ENCODE measurements around the gene TRPV4. TPM values are rescaled to one million over a fixed set of nuclear protein-coding genes. Genes with fewer than 3 reads are reported as not detected.

TRPV4 gene
- polyA plus RNA-seq, 1 donor, result 0.76 TPM

GRCh38 chr12:109817627-109818231 is 15.5 kb downstream of the TRPV4 start:
- no peak for DNase-seq
- no peaks in the 10 kb centered on the region for H3K36me3 ChIP-seq (ENCODE audit: control insufficient read depth, insufficient read depth, low read length)
- WGBS (ENCODE audit: insufficient coverage, low lambda C conversion rate), result no CpG with 5 or more reads among the region's 8 CpGs

GRCh38 chr12:109816870-109817269 is 16.3 kb downstream of the TRPV4 start:
- WGBS (ENCODE audit: insufficient coverage, low lambda C conversion rate), result no CpG with 5 or more reads among the region's 7 CpGs
- H3K27me3 ChIP-seq (ENCODE audit: control insufficient read depth, insufficient read depth, low read length), result no peaks in the 10 kb centered on the region
- H3K4me1 ChIP-seq (ENCODE audit: control insufficient read depth, insufficient read depth, low read length), result no peaks in the 10 kb centered on the region
- H3K9me3 ChIP-seq (ENCODE audit: control insufficient read depth, low read depth, low read length), result peaks cover 8% of the 10 kb centered on the region
- no peak overlapping the region for H3K27ac ChIP-seq (ENCODE audit: low read length)
- no peak for DNase-seq
- no peaks in the 10 kb centered on the region for H3K36me3 ChIP-seq (ENCODE audit: control insufficient read depth, insufficient read depth, low read length)
- H3K4me3 ChIP-seq (ENCODE audit: low read length), result no peak overlapping the region

More at GRCh38 chr12:109817627-109818231, 15.5 kb downstream of the TRPV4 start:
- no peaks in the 10 kb centered on the region for H3K27me3 ChIP-seq (ENCODE audit: control insufficient read depth, insufficient read depth, low read length)
- H3K9me3 ChIP-seq (ENCODE audit: control insufficient read depth, low read depth, low read length), result peaks cover 8% of the 10 kb centered on the region
- no peak overlapping the region for H3K4me3 ChIP-seq (ENCODE audit: low read length)
- H3K27ac ChIP-seq (ENCODE audit: low read length), result no peak overlapping the region
- H3K4me1 ChIP-seq (ENCODE audit: control insufficient read depth, insufficient read depth, low read length), result no peaks in the 10 kb centered on the region

DNA sequence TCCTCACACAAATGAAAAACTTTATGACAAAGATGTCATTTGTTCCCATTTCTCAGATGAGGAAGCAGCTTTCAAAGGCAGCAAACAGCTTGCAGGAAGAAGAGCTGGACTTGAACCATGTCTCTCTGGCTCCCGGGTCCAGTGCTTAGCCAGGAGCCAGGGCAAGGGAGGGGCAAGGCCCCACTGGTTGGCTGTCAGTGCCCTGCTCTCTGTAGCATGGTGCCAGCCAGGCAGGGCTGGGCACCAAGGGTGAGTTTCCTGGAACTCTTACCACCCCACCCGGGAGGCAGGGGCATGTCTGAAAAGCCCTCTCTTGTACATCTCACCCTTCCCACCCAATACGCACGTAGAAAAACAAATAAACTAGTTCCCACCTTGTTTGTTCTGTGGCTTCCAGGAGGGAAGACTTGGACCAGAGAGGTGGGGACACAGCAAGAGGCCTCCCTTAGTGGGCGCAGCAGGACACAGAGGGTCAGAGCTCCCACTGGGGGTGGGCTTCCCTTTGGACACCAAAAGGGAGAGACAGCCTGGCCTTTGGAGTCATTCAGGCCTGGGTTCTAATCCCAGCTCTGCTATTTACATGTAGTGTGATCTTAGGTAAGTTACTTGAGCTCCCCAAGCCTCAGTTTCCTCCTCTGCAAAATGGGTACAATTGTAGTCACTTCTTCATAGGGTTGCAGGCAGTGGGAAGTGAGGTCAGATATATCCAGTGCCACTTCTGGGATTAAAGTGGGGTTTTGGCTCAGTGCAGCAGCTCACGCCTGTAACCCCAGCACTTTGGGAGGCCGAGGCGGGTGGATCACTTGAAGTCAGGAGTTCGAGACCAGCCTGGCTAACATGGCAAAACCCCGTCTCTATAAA is 17.2 kb downstream of the TRPV4 start:
- Histone ChIP-seq H3K4me1 (ENCODE audit: control insufficient read depth, insufficient read depth, low read length) (no peaks in the 10 kb centered on the region), H3K27me3 (ENCODE audit: control insufficient read depth, insufficient read depth, low read length) (no peaks in the 10 kb centered on the region), H3K4me3 (ENCODE audit: low read length) (no peak overlapping the region), H3K36me3 (ENCODE audit: control insufficient read depth, insufficient read depth, low read length) (no peaks in the 10 kb centered on the region), H3K27ac (ENCODE audit: low read length) (no peak overlapping the region), H3K9me3 (ENCODE audit: control insufficient read depth, low read depth, low read length) (peaks cover 8% of the 10 kb centered on the region)
- no CpG with 5 or more reads among the region's 10 CpGs for WGBS (ENCODE audit: insufficient coverage, low lambda C conversion rate)
- no peak for DNase-seq

DNA sequence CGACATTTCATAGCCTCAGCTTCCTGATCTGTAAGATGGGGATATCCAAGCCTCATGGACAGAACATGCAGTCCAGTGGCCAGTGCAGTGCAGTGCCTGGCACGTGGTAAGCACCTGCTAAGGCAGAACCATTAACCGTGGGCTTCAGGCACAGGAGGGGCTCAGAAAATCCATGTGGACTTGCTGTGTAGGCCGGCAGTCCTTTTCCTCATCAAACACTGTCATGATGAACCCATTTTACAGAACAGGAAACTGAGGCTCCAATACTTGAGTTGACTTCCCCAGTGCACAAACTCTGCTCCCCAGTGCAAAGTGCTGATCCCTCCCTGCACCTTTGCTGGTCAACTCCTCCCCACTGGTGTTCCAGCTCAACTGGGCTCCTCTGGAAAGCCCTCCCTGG is 18.0 kb downstream of the TRPV4 start:
- no peaks in the 10 kb centered on the region for H3K36me3 ChIP-seq (ENCODE audit: control insufficient read depth, insufficient read depth, low read length)
- no peaks in the 10 kb centered on the region for H3K27me3 ChIP-seq (ENCODE audit: control insufficient read depth, insufficient read depth, low read length)
- H3K4me1 ChIP-seq (ENCODE audit: control insufficient read depth, insufficient read depth, low read length), result no peaks in the 10 kb centered on the region
- no CpG with 5 or more reads among the region's 4 CpGs for WGBS (ENCODE audit: insufficient coverage, low lambda C conversion rate)
- H3K9me3 ChIP-seq (ENCODE audit: control insufficient read depth, low read depth, low read length), result peaks cover 8% of the 10 kb centered on the region
- H3K27ac ChIP-seq (ENCODE audit: low read length), result no peak overlapping the region
- DNase-seq, result no peak
- no peak overlapping the region for H3K4me3 ChIP-seq (ENCODE audit: low read length)

DNA sequence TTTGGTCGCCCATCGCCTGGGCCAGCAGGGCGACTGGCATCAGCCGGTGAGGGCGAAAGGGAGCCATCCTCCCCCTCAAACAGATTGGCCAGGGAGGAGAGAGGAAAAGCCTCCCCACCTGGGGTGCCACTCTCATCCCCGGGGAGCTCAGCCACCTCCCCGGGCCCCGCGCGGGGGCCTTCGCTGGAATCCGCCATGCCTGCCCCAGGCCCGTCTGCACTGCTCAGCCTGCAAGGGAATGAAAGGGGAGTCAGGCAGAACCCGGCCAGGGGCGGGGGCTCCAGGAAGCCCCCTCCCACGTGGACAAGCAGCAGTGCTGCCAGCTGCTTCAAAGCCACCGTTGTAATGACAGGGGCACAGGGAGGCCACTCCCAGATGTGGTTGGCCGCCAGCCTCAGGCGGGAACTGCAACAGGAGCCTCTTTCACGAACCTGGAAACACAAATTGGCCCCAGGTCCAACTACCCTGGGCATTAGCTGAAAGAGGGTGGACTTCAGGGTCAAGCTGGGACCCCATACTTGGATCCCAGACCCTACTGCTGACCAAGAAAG is 18.5 kb downstream of the TRPV4 start:
- no peaks in the 10 kb centered on the region for H3K4me1 ChIP-seq (ENCODE audit: control insufficient read depth, insufficient read depth, low read length)
- H3K9me3 ChIP-seq (ENCODE audit: control insufficient read depth, low read depth, low read length), result peaks cover 8% of the 10 kb centered on the region
- H3K4me3 ChIP-seq (ENCODE audit: low read length), result no peak overlapping the region
- no peak overlapping the region for H3K27ac ChIP-seq (ENCODE audit: low read length)
- DNase-seq, result no peak
- H3K36me3 ChIP-seq (ENCODE audit: control insufficient read depth, insufficient read depth, low read length), result no peaks in the 10 kb centered on the region
- no CpG with 5 or more reads among the region's 20 CpGs for WGBS (ENCODE audit: insufficient coverage, low lambda C conversion rate)
- H3K27me3 ChIP-seq (ENCODE audit: control insufficient read depth, insufficient read depth, low read length), result no peaks in the 10 kb centered on the region

DNA sequence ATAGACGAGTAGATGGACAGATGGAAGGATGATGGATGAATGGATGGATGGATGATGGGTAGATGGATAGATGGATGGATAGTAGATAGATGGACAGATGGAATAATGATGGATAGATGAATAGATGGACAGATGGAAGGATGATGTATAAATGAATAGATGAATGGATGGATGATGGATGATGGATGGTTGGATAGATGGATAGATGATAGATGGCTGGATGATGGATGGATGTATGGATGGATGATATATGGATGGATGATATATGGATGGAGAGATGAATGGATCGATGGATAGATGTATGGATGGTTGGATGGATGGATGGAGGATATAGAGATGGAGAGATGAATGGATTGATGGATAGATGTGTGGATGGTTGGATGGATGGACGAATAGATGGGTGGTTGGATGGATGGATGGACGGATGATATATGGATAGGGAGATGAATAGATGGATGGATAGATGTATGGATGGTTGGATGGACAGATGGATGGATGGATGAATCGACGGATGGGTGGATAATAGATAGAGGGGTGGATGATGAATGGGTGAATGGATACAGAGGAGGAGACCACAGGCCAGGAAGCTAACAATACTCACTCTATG is 19.3 kb downstream of the TRPV4 start:
- Histone ChIP-seq H3K36me3 (ENCODE audit: control insufficient read depth, insufficient read depth, low read length) (no peaks in the 10 kb centered on the region), H3K9me3 (ENCODE audit: control insufficient read depth, low read depth, low read length) (peaks cover 8% of the 10 kb centered on the region), H3K4me3 (ENCODE audit: low read length) (no peak overlapping the region), H3K4me1 (ENCODE audit: control insufficient read depth, insufficient read depth, low read length) (no peaks in the 10 kb centered on the region), H3K27me3 (ENCODE audit: control insufficient read depth, insufficient read depth, low read length) (no peaks in the 10 kb centered on the region), H3K27ac (ENCODE audit: low read length) (no peak overlapping the region)
- DNase-seq, result no peak
- 100% methylated on average over 5 of the region's 6 CpGs for WGBS (ENCODE audit: insufficient coverage, low lambda C conversion rate)

DNA sequence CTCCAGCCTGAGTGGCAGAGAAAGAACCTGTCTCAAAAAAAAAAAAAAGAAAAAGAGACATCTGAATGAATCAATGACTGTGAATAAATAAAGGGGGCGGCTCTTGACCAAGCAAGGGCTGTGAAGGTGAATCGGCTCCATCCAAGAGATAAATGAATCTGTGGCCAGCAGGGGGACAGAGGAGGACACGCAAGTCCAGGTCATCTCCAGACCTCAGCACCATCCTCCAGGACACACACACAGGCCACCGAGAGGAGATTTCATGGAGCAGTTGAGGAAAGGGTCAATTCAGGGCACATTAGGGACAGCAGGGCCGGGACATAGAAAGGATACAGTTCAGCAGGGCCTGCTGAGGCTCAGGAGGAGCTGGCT is 21.6 kb downstream of the TRPV4 start:
- WGBS (ENCODE audit: insufficient coverage, low lambda C conversion rate), result 58% methylated on average over 2 of the region's 5 CpGs
- peaks cover 8% of the 10 kb centered on the region for H3K9me3 ChIP-seq (ENCODE audit: control insufficient read depth, low read depth, low read length)
- no peak overlapping the region for H3K27ac ChIP-seq (ENCODE audit: low read length)
- no peaks in the 10 kb centered on the region for H3K36me3 ChIP-seq (ENCODE audit: control insufficient read depth, insufficient read depth, low read length)
- no peak overlapping the region for H3K4me3 ChIP-seq (ENCODE audit: low read length)
- no peak for DNase-seq
- H3K27me3 ChIP-seq (ENCODE audit: control insufficient read depth, insufficient read depth, low read length), result no peaks in the 10 kb centered on the region
- H3K4me1 ChIP-seq (ENCODE audit: control insufficient read depth, insufficient read depth, low read length), result no peaks in the 10 kb centered on the region

GRCh38 chr12:109810954-109811623 is 22.1 kb downstream of the TRPV4 start:
- Histone ChIP-seq H3K27me3 (ENCODE audit: control insufficient read depth, insufficient read depth, low read length) (no peaks in the 10 kb centered on the region), H3K4me1 (ENCODE audit: control insufficient read depth, insufficient read depth, low read length) (no peaks in the 10 kb centered on the region), H3K9me3 (ENCODE audit: control insufficient read depth, low read depth, low read length) (peaks cover 8% of the 10 kb centered on the region), H3K4me3 (ENCODE audit: low read length) (no peak overlapping the region), H3K27ac (ENCODE audit: low read length) (no peak overlapping the region), H3K36me3 (ENCODE audit: control insufficient read depth, insufficient read depth, low read length) (no peaks in the 10 kb centered on the region)
- 100% methylated on average over 1 of the region's 10 CpGs for WGBS (ENCODE audit: insufficient coverage, low lambda C conversion rate)
- no peak for DNase-seq

DNA sequence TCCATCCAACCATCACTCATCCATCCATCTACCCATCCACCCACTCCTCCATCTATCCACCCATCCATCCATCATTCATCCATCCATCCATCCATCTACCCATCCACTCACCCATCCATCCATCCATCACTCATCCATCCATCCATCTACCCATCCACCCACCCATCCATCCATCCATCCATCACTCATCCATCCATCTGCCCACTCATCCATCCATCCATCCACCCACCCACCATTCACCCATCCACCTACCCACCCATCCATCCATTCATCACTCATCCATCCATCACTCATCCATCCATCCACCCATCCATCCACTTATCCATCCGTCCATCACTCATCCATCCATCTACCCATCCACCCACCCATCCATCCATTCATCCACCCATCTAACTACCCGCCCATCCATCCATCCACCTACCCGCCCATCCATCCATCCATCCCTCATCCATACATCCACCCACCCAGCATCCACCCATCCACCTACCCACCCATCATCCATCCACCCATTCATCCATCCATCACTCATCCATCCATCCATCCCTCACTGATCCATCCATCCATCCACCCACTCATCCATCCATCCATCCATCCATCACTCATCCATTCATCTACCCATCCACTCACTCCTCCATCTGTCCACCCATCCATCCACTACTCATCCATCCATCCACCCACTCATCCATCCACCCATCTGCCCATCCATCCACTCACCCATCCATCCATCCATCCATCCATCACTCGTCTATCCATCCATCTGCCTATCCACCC is 24.1 kb downstream of the TRPV4 start:
- no peak for DNase-seq

More for the DNA sequence above, 24.1 kb downstream of the TRPV4 start:
- H3K4me3 ChIP-seq (ENCODE audit: low read length), result no peak overlapping the region
- H3K36me3 ChIP-seq (ENCODE audit: control insufficient read depth, insufficient read depth, low read length), result no peaks in the 10 kb centered on the region
- no peaks in the 10 kb centered on the region for H3K4me1 ChIP-seq (ENCODE audit: control insufficient read depth, insufficient read depth, low read length)
- H3K27ac ChIP-seq (ENCODE audit: low read length), result no peak overlapping the region
- H3K9me3 ChIP-seq (ENCODE audit: control insufficient read depth, low read depth, low read length), result peaks cover 2% of the 10 kb centered on the region
- WGBS (ENCODE audit: insufficient coverage, low lambda C conversion rate), result 76% methylated on average over 2 of the region's 4 CpGs
- no peaks in the 10 kb centered on the region for H3K27me3 ChIP-seq (ENCODE audit: control insufficient read depth, insufficient read depth, low read length)
